BLaER1 treated with 17β-estradiol and CSF1 and Interleukin-3, amounts not matched to agents 10 nM and 100 nM (cell line): Measurements from ENCODE around the gene TAOK2.
A peak's percentile ranks its signal among the peaks of the same experiment; 100 is the strongest.
"Not testable (repeated sequence)": the region's sequence is repeated elsewhere in the genome, so short reads cannot be mapped to it uniquely, and the experiment has no call there.

Experiments
- H3K27ac ChIP-seq, 11 experiments: shearing (Covaris generic); formaldehyde crosslinking; 2 replicates each; pipeline ENCODE4 v1.8.1; 2022
- H3K27me3 ChIP-seq, 11 experiments: shearing (Covaris generic); formaldehyde crosslinking; 2 replicates each; pipeline ENCODE4 v1.8.1; 2022
- H3K36me3 ChIP-seq, 11 experiments: shearing (Covaris generic); formaldehyde crosslinking; 2 replicates each; pipeline ENCODE4 v1.8.1; 2022
- H3K4me1 ChIP-seq, 10 experiments: shearing (Covaris generic); formaldehyde crosslinking; 2 replicates each; pipeline ENCODE4 v1.8.1; 2022
- H3K4me2 ChIP-seq, 11 experiments: shearing (Covaris generic); formaldehyde crosslinking; 2 replicates each; pipeline ENCODE4 v1.8.1; 2022
- H3K4me3 ChIP-seq, 10 experiments: shearing (Covaris generic); formaldehyde crosslinking; 2 replicates each; pipeline ENCODE4 v1.8.1; 2022
- H3K9ac ChIP-seq, 11 experiments: shearing (Covaris generic); formaldehyde crosslinking; 2 replicates each; pipeline ENCODE4 v1.8.1; 2022
- H3K9me3 ChIP-seq, 11 experiments: shearing (Covaris generic); formaldehyde crosslinking; replicated peaks in 1 of 11; 2 replicates each; pipeline ENCODE4 v1.8.1; 2022
- H4K20me1 ChIP-seq, 11 experiments: shearing (Covaris generic); formaldehyde crosslinking; 2 replicates each; pipeline ENCODE4 v1.8.1; 2022
- Cebpa-rat ChIP-seq, 11 experiments: shearing (Covaris generic); IDR thresholded peaks; 2 replicates each; pipeline ENCODE4 v1.8.1; 2022

TAOK2 gene

DNA sequence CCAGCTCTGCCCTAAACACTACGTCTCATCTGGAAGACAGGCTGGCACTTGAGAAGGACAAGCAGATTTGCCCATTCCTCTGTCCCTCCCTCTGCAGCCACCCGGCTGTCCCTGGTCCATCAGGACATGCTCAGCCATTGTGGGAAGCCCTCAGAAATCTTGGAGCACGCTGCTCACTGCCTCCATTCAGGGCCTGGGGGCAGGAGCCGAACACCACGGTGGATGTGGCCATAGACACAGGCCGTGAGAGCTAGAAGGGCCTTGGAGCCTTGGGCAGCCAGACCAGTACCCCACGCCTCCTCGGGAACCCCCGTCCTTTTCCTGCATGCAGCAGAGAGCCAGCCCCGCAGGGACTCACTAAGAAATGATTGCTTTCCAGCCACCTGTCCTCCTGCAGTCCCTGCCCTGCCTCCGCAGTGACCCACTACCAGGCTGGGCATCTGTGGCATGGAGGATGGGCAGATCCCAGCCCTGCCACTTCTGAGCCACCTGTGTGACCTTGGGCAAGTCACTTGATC is 33.8 kb downstream of the TAOK2 start:
- H3K4me3 ChIP-seq: no peak overlapping the region
- no peaks in the 10 kb centered on the region for H3K9me3 ChIP-seq
- H3K27me3 ChIP-seq: peaks cover 0 to 26% (median 4%) of the 10 kb centered on the region in 11 experiments; a peak in 13 of 22 replicates
- H3K4me1 ChIP-seq: peaks cover 27 to 80% (median 61%) of the 10 kb centered on the region in 10 experiments
- peaks cover 0 to 15% (median 6%) of the 10 kb centered on the region in 11 experiments; a peak in 9 of 22 replicates for H3K36me3 ChIP-seq
- no peak overlapping the region; a peak in 1 of 22 replicates for H3K4me2 ChIP-seq
- no peak overlapping the region for H3K27ac ChIP-seq
- TF ChIP-seq Cebpa-rat (IDR thresholded peaks at IDR 0.05): no peak
- H3K9ac ChIP-seq: no peak overlapping the region
- H4K20me1 ChIP-seq: peaks cover 10 to 57% (median 27%) of the 10 kb centered on the region in 11 experiments; a peak in 18 of 22 replicates

DNA sequence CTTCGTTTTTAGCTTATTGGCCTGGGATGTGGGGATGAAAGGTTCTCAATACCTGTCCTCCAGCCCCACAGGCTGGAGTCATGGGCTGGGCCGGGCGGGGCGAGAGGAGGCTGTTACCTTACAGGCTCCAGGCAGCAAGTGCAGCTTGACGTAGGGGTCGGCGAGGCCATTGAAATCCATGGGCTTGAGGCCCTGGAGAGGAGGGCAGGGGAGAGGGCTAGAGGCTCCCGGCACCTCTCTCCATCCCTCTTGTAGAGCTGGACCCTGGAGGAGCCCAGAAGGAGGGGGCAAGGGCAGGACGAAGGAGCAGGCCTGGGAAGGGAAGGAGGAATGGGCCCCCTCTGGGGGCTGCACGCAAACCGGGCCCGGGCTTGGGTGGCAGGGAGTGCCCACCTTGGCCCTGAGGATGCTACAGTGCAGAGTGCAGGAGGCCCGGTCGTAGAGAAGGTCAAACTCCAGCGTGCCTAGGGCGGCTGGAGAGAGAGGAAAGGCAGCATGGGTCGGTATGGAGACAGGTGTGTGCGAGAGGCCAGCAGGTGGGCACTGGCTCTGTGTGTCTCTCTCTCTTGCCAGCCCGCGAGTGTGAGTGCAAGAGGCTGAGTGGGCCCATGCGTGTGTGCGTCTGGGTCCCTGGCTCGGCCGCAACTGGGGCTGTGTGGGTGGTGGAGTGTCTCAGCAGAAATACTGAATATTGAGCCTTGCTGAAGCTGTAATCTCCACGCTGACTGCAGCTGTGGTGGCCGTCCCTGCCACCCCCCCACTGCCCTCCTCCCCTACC is 35.6 kb downstream of the TAOK2 start:
- H3K4me3 ChIP-seq: peak overlapping the region in 2 of 10 experiments; percentile 57 to 67; a peak in 1 of 20 replicates
- peaks cover 8 to 38% (median 13%) of the 10 kb centered on the region in 11 experiments; a peak in 18 of 22 replicates for H4K20me1 ChIP-seq
- no peaks in the 10 kb centered on the region for H3K9me3 ChIP-seq
- no peak for TF ChIP-seq Cebpa-rat (IDR thresholded peaks at IDR 0.05)
- peak overlapping the region in 8 of 11 experiments; percentile 88 to 100 (median 97); a peak in 17 of 22 replicates for H3K4me2 ChIP-seq
- H3K36me3 ChIP-seq: peaks cover 0 to 13% (median 6%) of the 10 kb centered on the region in 11 experiments; a peak in 8 of 22 replicates
- peaks cover 0 to 29% (median 4%) of the 10 kb centered on the region in 11 experiments; a peak in 13 of 22 replicates for H3K27me3 ChIP-seq
- peak overlapping the region in 1 of 11 experiments; percentile 79; a peak in 1 of 22 replicates for H3K9ac ChIP-seq
- no peak overlapping the region for H3K27ac ChIP-seq
- peaks cover 23 to 62% (median 46%) of the 10 kb centered on the region in 10 experiments for H3K4me1 ChIP-seq

DNA sequence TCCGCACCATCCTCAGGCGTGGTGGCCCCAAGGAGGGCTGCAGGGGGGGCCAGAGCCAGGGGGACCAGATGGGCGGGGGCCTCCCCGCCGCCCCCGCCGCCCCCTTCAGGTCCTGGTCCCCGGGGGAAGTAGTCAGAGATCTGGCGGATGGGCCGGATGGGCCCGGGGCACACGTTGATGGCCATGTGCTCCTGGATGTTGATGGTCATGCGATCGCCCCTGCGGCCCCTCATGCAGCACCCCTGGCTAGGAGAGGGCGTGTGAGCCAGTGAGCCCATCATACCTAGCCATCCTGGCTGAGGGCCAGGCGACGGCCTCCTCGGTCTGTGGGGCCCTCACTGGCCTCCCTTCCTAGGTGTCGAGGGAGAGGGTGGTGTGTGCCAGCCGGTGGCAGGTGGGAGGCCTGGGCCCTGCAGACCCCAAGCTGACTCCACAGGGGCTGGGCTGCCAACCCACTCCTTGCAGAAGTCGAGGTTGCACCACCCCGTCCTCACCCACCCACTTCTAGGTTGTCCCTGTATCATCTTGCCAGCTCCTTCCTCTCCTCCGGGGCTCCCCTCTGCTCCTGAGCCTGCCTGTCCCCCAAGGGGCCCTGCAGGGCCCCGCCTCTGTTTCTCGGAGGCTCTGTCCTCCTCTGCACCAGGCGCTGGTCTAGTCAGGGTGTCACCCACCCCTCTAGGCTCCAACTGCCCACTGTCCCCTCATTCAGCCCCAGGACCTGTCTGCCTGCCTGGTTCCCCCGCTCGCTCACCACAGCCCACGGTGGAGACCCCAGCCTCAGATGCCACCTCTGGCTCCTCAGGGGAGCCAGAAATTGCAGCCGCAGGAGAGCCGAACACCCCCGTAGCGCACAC is 36.5 kb downstream of the TAOK2 start:
- no peak for TF ChIP-seq Cebpa-rat (IDR thresholded peaks at IDR 0.05)
- Histone ChIP-seq H3K9me3 (no peaks in the 10 kb centered on the region), H3K27me3 (peaks cover 0 to 29% (median 4%) of the 10 kb centered on the region in 11 experiments; a peak in 13 of 22 replicates), H3K4me2 (peak overlapping the region; percentile 88 to 100 (median 97)), H3K9ac (peak overlapping the region in 10 of 11 experiments; percentile 38 to 79 (median 60); a peak in 18 of 22 replicates), H3K27ac (no peak overlapping the region), H3K36me3 (peaks cover 0 to 13% (median 6%) of the 10 kb centered on the region in 11 experiments; a peak in 8 of 22 replicates), H3K4me1 (peaks cover 15 to 52% (median 37%) of the 10 kb centered on the region in 10 experiments), H4K20me1 (peaks cover 0 to 31% (median 6%) of the 10 kb centered on the region in 11 experiments; a peak in 9 of 22 replicates), H3K4me3 (peak overlapping the region; percentile 52 to 75 (median 62))

DNA sequence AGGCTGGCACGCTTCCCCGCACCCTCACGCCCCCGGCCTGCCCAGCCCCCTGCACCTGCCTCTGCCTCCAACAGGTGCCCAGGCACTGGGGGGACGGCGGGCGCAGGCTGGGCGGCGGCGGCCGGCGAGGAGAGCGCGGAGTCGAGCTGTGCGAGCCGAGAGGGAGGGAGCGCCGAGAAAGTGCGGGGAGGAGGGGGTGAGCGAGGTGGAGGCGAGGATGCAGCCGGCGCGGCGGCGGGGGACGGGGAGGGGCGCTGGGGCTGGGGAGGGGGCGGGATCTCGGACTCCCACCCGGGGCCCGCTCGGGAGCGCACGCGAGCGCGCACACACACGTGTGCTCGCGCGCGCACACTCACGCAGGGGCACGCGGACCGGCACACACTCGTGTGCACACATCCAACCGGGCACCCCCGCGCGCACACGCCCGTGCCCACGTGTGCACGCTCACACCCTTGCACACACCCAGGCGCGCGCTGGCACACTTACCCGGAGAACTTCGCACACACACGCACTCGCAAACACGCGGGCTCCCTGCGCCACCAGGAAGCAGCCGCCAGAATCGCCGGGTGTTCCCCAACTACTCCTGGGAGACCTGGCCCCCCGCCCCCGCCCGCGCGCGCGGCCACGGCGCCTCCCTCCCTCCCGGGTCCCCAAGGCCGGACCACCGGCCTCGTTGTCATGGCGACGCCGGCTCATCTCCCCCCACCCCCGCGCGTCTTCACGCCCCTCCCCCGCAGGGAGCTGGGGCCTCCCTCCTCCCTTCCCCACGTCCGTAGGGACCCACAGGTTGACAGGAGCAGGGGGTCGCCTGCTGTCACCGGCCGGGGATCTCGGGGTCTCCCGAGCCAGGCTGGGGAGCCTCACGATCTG is 37.4 kb downstream of the TAOK2 start, which contains the start of gene DOC2A:
Gene DOC2A (minus strand): TSS at position 184 of the 870 bp plus-strand sequence. CDS start 805 bp downstream, outside the sequence.
- Histone ChIP-seq H3K27ac (peak within 1 kb of the TSS in 1 of 11 experiments; percentile 28; a peak in 1 of 22 replicates), H3K4me3 (peak within 1 kb of the TSS; percentile 52 to 75 (median 62)), H3K36me3 (peaks cover 0 to 8% (median 2%) of the 10 kb centered on the region in 11 experiments; a peak in 8 of 22 replicates), H3K4me1 (peaks cover 11 to 44% (median 28%) of the 10 kb centered on the region in 10 experiments), H3K9me3 (no peaks in the 10 kb centered on the region), H3K9ac (peak within 1 kb of the TSS; percentile 28 to 79 (median 60); a peak in 19 of 22 replicates), H3K27me3 (peaks cover 0 to 29% (median 4%) of the 10 kb centered on the region in 11 experiments; a peak in 13 of 22 replicates), H3K4me2 (peak within 1 kb of the TSS; percentile 88 to 100 (median 97)), H4K20me1 (peaks cover 0 to 25% (median 2%) of the 10 kb centered on the region in 11 experiments; a peak in 9 of 22 replicates)
- no peak for TF ChIP-seq Cebpa-rat (IDR thresholded peaks at IDR 0.05)

DNA sequence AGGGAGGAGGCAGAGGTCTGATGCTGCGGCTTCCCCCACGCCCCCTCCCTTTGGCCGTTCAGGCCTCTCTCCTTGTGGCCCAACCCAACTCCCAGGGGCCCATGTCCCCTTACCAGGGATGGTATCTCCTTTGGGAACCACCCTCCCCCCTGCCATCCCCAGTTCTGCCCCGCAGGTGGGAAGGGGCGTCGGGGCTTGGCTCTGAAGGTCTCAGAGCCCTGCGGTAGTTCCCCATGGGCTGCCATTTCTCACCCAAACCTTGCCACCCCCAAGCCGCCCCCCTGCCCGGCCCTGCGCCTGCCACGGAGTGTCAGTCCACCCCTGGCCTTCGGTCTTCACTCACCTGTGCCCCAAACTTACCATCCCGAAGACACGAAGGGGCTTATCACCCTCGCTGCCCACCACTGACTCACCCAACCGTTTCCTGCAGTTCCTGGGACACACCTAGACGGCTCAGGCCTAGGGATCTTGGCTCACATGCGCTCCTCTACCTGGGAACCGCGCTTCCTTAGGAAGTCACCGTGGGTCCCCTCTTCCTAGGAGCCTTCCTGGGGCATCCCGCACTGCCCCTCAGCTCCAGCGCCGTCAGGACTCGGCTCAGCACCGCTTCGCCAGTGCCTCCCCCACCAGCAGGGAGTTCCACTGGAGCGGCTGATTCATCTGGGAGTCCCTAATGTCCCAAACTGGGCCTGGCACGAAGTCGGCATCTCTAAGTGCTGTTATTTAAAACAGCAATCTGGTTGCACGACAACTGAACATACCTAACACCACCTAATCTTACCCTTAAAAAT is 38.2 kb downstream of the TAOK2 start:
- peak overlapping the region; percentile 88 to 100 (median 97) for H3K4me2 ChIP-seq
- no peaks in the 10 kb centered on the region for H3K9me3 ChIP-seq
- H3K36me3 ChIP-seq: no peaks in the 10 kb centered on the region; a peak in 1 of 22 replicates
- peak overlapping the region; percentile 52 to 75 (median 62); a peak in 16 of 20 replicates for H3K4me3 ChIP-seq
- peaks cover 0 to 20% (median 0%) of the 10 kb centered on the region in 11 experiments; a peak in 2 of 22 replicates for H4K20me1 ChIP-seq
- peak overlapping the region in 2 of 11 experiments; percentile 58 to 79; a peak in 2 of 22 replicates for H3K9ac ChIP-seq
- no peak for TF ChIP-seq Cebpa-rat (IDR thresholded peaks at IDR 0.05)
- peaks cover 0 to 29% (median 4%) of the 10 kb centered on the region in 11 experiments; a peak in 13 of 22 replicates for H3K27me3 ChIP-seq
- H3K4me1 ChIP-seq: peaks cover 11 to 36% (median 25%) of the 10 kb centered on the region in 10 experiments
- H3K27ac ChIP-seq: no peak overlapping the region

DNA sequence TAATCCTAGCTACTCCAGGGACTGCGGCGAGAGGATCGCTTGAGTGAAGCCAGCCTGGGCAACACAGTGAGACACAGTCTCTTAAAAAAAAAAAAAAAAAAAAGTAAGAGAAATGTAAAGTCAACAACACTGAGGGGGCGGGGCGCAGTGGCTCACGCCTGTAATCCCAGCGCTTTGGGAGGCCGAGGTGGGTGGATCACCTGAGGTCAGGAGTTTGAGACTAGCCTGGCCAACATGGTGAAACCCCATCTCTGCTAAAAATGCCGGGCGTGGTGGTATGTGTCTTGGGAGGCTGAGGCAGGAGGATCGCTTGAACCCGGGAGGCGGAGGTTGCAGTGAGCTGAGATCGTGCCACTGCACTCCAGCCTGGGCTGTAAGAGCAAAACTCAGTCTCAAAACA is 38.9 kb downstream of the TAOK2 start:
- H3K36me3 ChIP-seq, H3K4me3 ChIP-seq: not testable (repeated sequence)

DNA sequence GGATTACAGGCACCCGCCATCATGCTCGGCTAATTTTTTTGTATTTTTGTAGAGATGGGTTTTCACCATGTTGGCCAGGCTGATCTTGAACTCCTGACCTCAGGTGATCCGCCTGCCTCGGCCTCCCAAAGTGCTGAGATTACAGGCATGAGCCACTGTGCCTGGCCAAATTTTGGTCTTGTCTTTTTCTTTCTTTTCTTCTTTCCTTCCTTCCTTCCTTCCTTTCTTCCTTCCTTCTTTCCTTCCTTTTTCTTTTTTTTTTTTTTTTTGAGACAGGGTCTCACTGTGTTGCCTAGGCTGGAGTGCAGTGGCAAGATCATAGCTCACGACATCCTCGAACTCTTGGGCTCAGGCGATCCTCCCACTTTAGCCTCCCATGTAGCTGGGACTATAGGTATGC is 41.8 kb downstream of the TAOK2 start:
- not testable (repeated sequence) for H3K36me3 ChIP-seq, H3K4me3 ChIP-seq, H4K20me1 ChIP-seq, H3K9ac ChIP-seq, H3K9me3 ChIP-seq, H3K27ac ChIP-seq
- H3K4me1 ChIP-seq: peaks cover 3 to 16% (median 13%) of the 10 kb centered on the region in 10 experiments
- peaks cover 0 to 22% (median 4%) of the 10 kb centered on the region in 11 experiments; a peak in 13 of 22 replicates for H3K27me3 ChIP-seq
- H3K4me2 ChIP-seq: 0 out of 22 replicates have a peak overlapping the region, but pooled peaks of 1 of the 11 experiments have one; percentile 7

More for the DNA sequence above, 38.9 kb downstream of the TAOK2 start:
- not testable (repeated sequence) for H3K27ac ChIP-seq, H3K9me3 ChIP-seq, H3K9ac ChIP-seq
- Histone ChIP-seq H3K27me3 (peaks cover 0 to 29% (median 4%) of the 10 kb centered on the region in 11 experiments; a peak in 13 of 22 replicates), H3K4me1 (peaks cover 11 to 31% (median 25%) of the 10 kb centered on the region in 10 experiments), H3K4me2 (peak overlapping the region in 1 of 11 experiments; percentile 97; a peak in 2 of 22 replicates), H4K20me1 (peaks cover 0 to 16% (median 0%) of the 10 kb centered on the region in 11 experiments; a peak in 2 of 22 replicates)
